HepG2 (cell line): Measurements from ENCODE around the gene ZCCHC17. TPM values are rescaled to one million over a fixed set of nuclear protein-coding genes. Genes with fewer than 3 reads are reported as not detected.

Source experiments
- CBX2 ChIP-seq, 2 experiments: fragments of 200-600 bp in 1 of 2; sonication (generic); formaldehyde crosslinking in 1 of 2; IDR thresholded peaks; 2 replicates each; pipeline versions ENCODE4 v1.7.0 to v1.8.1; 2018 to 2022; ENCODE audit warnings: low read depth in 2 of 2, low read length in 1 of 2, mild to moderate bottlenecking in 1 of 2, missing genetic modification reagents in 1 of 2
- IKZF5 ChIP-seq: IDR thresholded peaks from 2 replicates; pipeline ENCODE4 v1.6.1; 2018; ENCODE audit warnings: missing genetic modification reagents, mild to moderate bottlenecking, missing compliant biosample characterization
- IRF9 ChIP-seq: sonication (generic); formaldehyde crosslinking; IDR thresholded peaks from 2 replicates; pipeline ENCODE4 v1.8.0; 2022; ENCODE audit warnings: missing genetic modification reagents, mild to moderate bottlenecking, borderline replicate concordance
- NR2F6 ChIP-seq, 2 experiments: IDR thresholded peaks; 2 replicates each; pipeline ENCODE4 v1.6.1; 2016; ENCODE audit warnings: antibody characterized with exemption in 1 of 2, mild to moderate bottlenecking in 1 of 2
- PRDM10 ChIP-seq: sonication (generic); formaldehyde crosslinking; IDR thresholded peaks from 2 replicates; pipeline ENCODE4 v1.4.0; 2020; ENCODE audit warnings: low read depth, missing genetic modification reagents
- RARG ChIP-seq: sonication (generic); formaldehyde crosslinking; IDR thresholded peaks from 2 replicates; pipeline ENCODE4 v1.4.0; 2020; ENCODE audit warnings: low read depth, mild to moderate bottlenecking, missing genetic modification reagents
- RFX1 ChIP-seq: fragments of 450-650 bp; IDR thresholded peaks from 2 replicates; pipeline ENCODE4 v1.6.1; 2017
- SALL2 ChIP-seq: sonication (generic); formaldehyde crosslinking; IDR thresholded peaks from 2 replicates; pipeline ENCODE4 v1.8.1; 2023; ENCODE audit warnings: mild to moderate bottlenecking, missing genetic modification reagents, inconsistent platforms
- TEAD2 ChIP-seq: sonication (generic); formaldehyde crosslinking; IDR thresholded peaks from 2 replicates; pipeline ENCODE4 v1.9.0; 2021; ENCODE audit warnings: missing genetic modification reagents
- TOE1 ChIP-seq: sonication (generic); formaldehyde crosslinking; IDR thresholded peaks from 2 replicates; pipeline ENCODE4 v1.4.0; 2020; ENCODE audit warnings: mild to moderate bottlenecking, missing genetic modification reagents
- TRAFD1 ChIP-seq: sonication (generic); formaldehyde crosslinking; IDR thresholded peaks from 2 replicates; pipeline ENCODE4 v1.5.1; 2020; ENCODE audit warnings: missing genetic modification reagents, mild to moderate bottlenecking, borderline replicate concordance
- ZBTB2 ChIP-seq: sonication (generic); formaldehyde crosslinking; IDR thresholded peaks from 2 replicates; pipeline ENCODE4 v1.8.0; 2022; ENCODE audit warnings: low read depth, missing genetic modification reagents
- ZBTB49 ChIP-seq: sonication (generic); formaldehyde crosslinking; IDR thresholded peaks from 2 replicates; pipeline ENCODE4 v1.4.0; 2020; ENCODE audit warnings: missing genetic modification reagents, borderline replicate concordance
- ZIK1 ChIP-seq: sonication (generic); formaldehyde crosslinking; IDR thresholded peaks from 2 replicates; pipeline ENCODE4 v1.5.0; 2020; ENCODE audit warnings: mild to moderate bottlenecking, low read depth, missing genetic modification reagents, borderline replicate concordance
- ZNF431 ChIP-seq: sonication (generic); formaldehyde crosslinking; IDR thresholded peaks from 2 replicates; pipeline ENCODE4 v1.9.0; 2022; ENCODE audit warnings: missing genetic modification reagents, low read depth, mild to moderate bottlenecking, borderline replicate concordance
- polyA plus RNA-seq, 8 experiments: library from polyadenylated mRNA; depleted of rRNA in 3 of 8; stranded (reverse) in 7 of 8; unstranded in 1 of 8; fragments of >200 nt; fragmentation: Illumina TruSeq in 4 of 8; extraction: Trizol in 4 of 8; gene quantifications; 2 replicates each; pipeline versions ENCODE4 v1.2.1 to v1.2.3, GENCODE V29; 2011 to 2016; ENCODE audit warnings: low read depth in 4 of 8, missing spikeins in 1 of 8, mixed read lengths in 1 of 8; ENCODE audit not compliant: insufficient read depth in 1 of 8
- total RNA-seq, 5 experiments: library from RNA; depleted of rRNA; stranded (reverse); fragments of >200 nt; fragmentation: Illumina TruSeq; extraction: Trizol; gene quantifications; 2 replicates each; pipeline ENCODE4 v1.2.3, GENCODE V29; 2016; ENCODE audit warnings: low read depth in 1 of 5

The ZCCHC17 gene
- total and polyA plus RNA-seq, 2 of the 13 experiments (the other 11 are each of a cell fraction or from before 2014, with no cell fraction given): 20.5 to 53.0 TPM

- TF ChIP-seq IKZF5: 0 out of 2 replicates have a peak, but pooled peaks have one; percentile 64
- no peak for TF ChIP-seq TOE1 (CRISPR knock-in tag)
- no peak for TF ChIP-seq RARG
- TF ChIP-seq CBX2 (IDR thresholded peaks at IDR 0.05; ENCODE audit: low read depth, low read length): no peak
- no peak for TF ChIP-seq CBX2 (CRISPR knock-in tag; IDR thresholded peaks at IDR 0.05; ENCODE audit: low read depth)
- peak; percentile 18; the same call in 1 of the 2 replicates for TF ChIP-seq NR2F6 (IDR thresholded peaks at IDR 0.05)
- TF ChIP-seq NR2F6 (CRISPR knock-in tag; IDR thresholded peaks at IDR 0.05): 0 out of 2 replicates have a peak, but pooled peaks have one; percentile 27
- no peak for TF ChIP-seq ZBTB49 (CRISPR knock-in tag)
- TF ChIP-seq RFX1: no peak
- no peak for TF ChIP-seq ZIK1 (CRISPR knock-in tag)
- TF ChIP-seq PRDM10 (CRISPR knock-in tag): no peak
- TF ChIP-seq TRAFD1 (CRISPR knock-in tag): no peak
- TF ChIP-seq ZNF431: no peak
- no peak for TF ChIP-seq TEAD2 (CRISPR knock-in tag)
- TF ChIP-seq ZBTB2 (CRISPR knock-in tag): no peak
- 0 out of 2 replicates have a peak, but pooled peaks have one; percentile 11 for TF ChIP-seq SALL2 (CRISPR knock-in tag)
- no peak; the same call in 1 of the 2 replicates for TF ChIP-seq IRF9
Measured at GRCh38 chr1:31394584-31395193, 97.9 kb downstream of the ZCCHC17 start (continued).
